Neural cell (in vitro differentiated cells): ENCODE measurements around the gene GLT8D1. TPM values are rescaled to one million over a fixed set of nuclear protein-coding genes. Genes with fewer than 3 reads are reported as not detected.

Experiments
- H2AFZ ChIP-seq: fragments of 200-600, 300-800 bp; sonication (generic), shearing (Covaris generic); 2 replicates; pipeline ENCODE4 v1.6.0; 2014; ENCODE audit warnings: low read depth, mild to moderate bottlenecking, antibody characterized with exemption, low read length, moderate library complexity
- H3F3A ChIP-seq: fragments of 200-600 bp; shearing (Covaris generic); 2 replicates; pipeline ENCODE4 v1.6.1; 2016; ENCODE audit warnings: mild to moderate bottlenecking, moderate library complexity, mixed read lengths, antibody characterized with exemption, low read length; ENCODE audit not compliant: insufficient read depth, poor library complexity, severe bottlenecking
- H3K27ac ChIP-seq: fragments of 200-600, 300-800 bp; sonication (generic), shearing (Covaris generic); 2 replicates; pipeline ENCODE4 v1.5.1; 2014; ENCODE audit warnings: mild to moderate bottlenecking, low read length, moderate library complexity
- H3K27me3 ChIP-seq: fragments of 300-800, 200-600 bp; sonication (generic), shearing (Covaris generic); 2 replicates; pipeline ENCODE4 v1.6.0; 2014; ENCODE audit warnings: mild to moderate bottlenecking, low read depth, low read length, moderate library complexity; ENCODE audit not compliant: insufficient read depth
- H3K36me3 ChIP-seq: fragments of 300-800, 200-600 bp; sonication (generic), shearing (Covaris generic); 2 replicates; pipeline ENCODE4 v1.5.1; 2014; ENCODE audit warnings: mild to moderate bottlenecking, antibody characterized with exemption, low read length, moderate library complexity; ENCODE audit not compliant: insufficient read depth
- H3K4me2 ChIP-seq: fragments of 300-800, 200-600 bp; sonication (generic), shearing (Covaris generic); 2 replicates; pipeline ENCODE4 v1.6.0; 2014; ENCODE audit warnings: mild to moderate bottlenecking, low read length
- H3K4me3 ChIP-seq: fragments of 300-800, 200-600 bp; sonication (generic), shearing (Covaris generic); 2 replicates; pipeline ENCODE4 v1.5.1; 2014; ENCODE audit warnings: mild to moderate bottlenecking, low read length, moderate library complexity
- H3K79me2 ChIP-seq: fragments of 200-600 bp; shearing (Covaris generic); replicated peaks from 2 replicates; pipeline ENCODE4 v1.6.0; 2014; ENCODE audit warnings: mild to moderate bottlenecking, low read length, moderate library complexity; ENCODE audit not compliant: insufficient read depth
- H3K9ac ChIP-seq: fragments of 300-800, 200-600 bp; sonication (generic), shearing (Covaris generic); 2 replicates; pipeline ENCODE4 v1.6.1; 2016; ENCODE audit warnings: mild to moderate bottlenecking, low read length, mixed read lengths
- H3K9me2 ChIP-seq: fragments of 200-600 bp; shearing (Covaris generic); 2 replicates; pipeline ENCODE4 v1.6.1; 2016; ENCODE audit warnings: mild to moderate bottlenecking, low read length, mixed read lengths; ENCODE audit not compliant: insufficient read depth
- H3K9me3 ChIP-seq: fragments of 200-600, 300-800 bp; sonication (generic), shearing (Covaris generic); 2 replicates; pipeline ENCODE4 v1.6.1; 2016; ENCODE audit warnings: mild to moderate bottlenecking, mixed run types, low read length, moderate library complexity, mixed read lengths
- H4K20me1 ChIP-seq: fragments of 200-600 bp; shearing (Covaris generic); 2 replicates; pipeline ENCODE4 v1.6.1; 2016; ENCODE audit warnings: mild to moderate bottlenecking, mixed run types; ENCODE audit not compliant: insufficient read depth
- EP300 ChIP-seq: fragments of 450-650 bp; conservative IDR thresholded peaks from 2 replicates; pipeline ENCODE4 v1.6.1; 2014; ENCODE audit warnings: antibody characterized with exemption, mild to moderate bottlenecking, moderate library complexity; ENCODE audit not compliant: poor library complexity, severe bottlenecking
- EZH2 ChIP-seq: fragments of 200-600, 300-800 bp; shearing (Covaris generic), sonication (generic); IDR thresholded peaks from 2 replicates; pipeline ENCODE4 v1.6.1; 2014; ENCODE audit warnings: antibody characterized with exemption, low read length, borderline replicate concordance, mild to moderate bottlenecking; ENCODE audit not compliant: insufficient read depth, poor library complexity, severe bottlenecking
- MXI1 ChIP-seq: fragments of 450-650 bp; conservative IDR thresholded peaks from 2 replicates; pipeline ENCODE4 v1.6.1; 2014; ENCODE audit warnings: antibody characterized with exemption, mild to moderate bottlenecking; ENCODE audit not compliant: poor library complexity, severe bottlenecking
- POLR2AphosphoS5 ChIP-seq: IDR thresholded peaks from 2 replicates; pipeline ENCODE4 v1.6.1; 2012
- RAD21 ChIP-seq: fragments of 450-650 bp; conservative IDR thresholded peaks from 2 replicates; pipeline ENCODE4 v1.6.1; 2014; ENCODE audit warnings: antibody characterized with exemption, mild to moderate bottlenecking, moderate library complexity
- TAF1 ChIP-seq: IDR thresholded peaks from 2 replicates; pipeline ENCODE4 v1.6.1; 2012; ENCODE audit warnings: low read depth
- polyA plus RNA-seq: library from polyadenylated mRNA; depleted of rRNA; stranded (reverse); fragments of >200 nt; gene quantifications from 2 replicates; pipeline ENCODE4 v1.2.3, GENCODE V29; 2014
- TF ChIP-seq, protein P1 (sequence below): IDR thresholded peaks from 2 replicates; pipeline ENCODE4 v1.6.1; 2012; ENCODE audit warnings: borderline replicate concordance
- TF ChIP-seq, protein P2 (sequence below): fragments of 450-650 bp; IDR thresholded peaks from 2 replicates; pipeline ENCODE4 v1.5.1; 2014; ENCODE audit warnings: antibody characterized with exemption, mild to moderate bottlenecking, moderate library complexity; ENCODE audit not compliant: poor library complexity, severe bottlenecking

Gene GLT8D1
- polyA plus RNA-seq, 1 donor from 2014 or later: 182 TPM

DNA sequence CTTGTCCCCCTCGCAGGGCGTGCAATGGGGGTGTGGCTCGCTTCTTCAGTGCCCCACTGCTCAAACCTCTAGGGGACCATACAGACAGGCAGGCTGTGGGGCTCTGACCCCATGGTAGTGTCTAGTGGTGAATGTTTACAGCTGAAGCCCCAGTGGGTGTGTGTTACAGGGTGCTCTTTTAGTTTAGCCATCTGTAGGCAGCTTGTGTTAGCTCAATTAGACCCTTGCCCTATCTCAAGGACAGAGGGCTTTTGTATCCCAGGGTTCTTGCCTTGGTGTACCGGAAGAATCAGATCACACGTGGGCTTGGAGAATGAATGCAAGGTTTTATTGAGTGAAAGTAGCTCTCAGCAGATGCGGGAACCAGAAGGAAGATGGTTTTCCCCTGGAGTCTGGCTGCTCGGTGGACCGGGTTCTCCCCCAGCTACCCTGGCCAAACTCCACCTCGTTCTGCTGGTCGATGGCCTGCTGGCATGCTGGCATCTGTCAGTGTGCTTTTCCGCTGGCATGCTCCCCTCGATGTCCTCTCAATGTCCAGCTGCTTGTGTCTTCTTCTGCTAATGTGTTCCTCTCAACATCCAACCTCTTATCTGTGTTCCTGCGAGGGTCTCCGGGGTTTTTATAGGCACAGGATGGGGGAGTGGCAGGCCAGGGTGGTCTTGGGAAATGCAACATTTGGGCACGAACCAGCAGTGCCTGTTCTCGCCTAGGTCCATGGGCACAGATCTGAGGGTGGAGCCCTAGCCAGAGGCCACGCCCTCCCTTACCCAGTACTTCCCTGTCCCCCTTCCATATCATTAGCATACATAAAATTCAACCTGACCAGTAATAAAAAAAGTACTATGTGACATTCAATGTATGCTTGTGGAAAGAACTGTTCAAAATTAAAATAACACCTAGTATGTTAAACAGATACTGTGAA, 7.0 kb upstream of the GLT8D1 start:
- Histone ChIP-seq H4K20me1 (no peaks in the 10 kb centered on the region), H3K9me3 (no peaks in the 10 kb centered on the region), H3F3A (no peaks in the 10 kb centered on the region), H3K79me2 (peaks cover 3% of the 10 kb centered on the region), H3K36me3 (no peaks in the 10 kb centered on the region), H3K4me2 (no peak overlapping the region), H3K27me3 (no peaks in the 10 kb centered on the region), H3K9ac (no peak overlapping the region), H3K9me2 (no peaks in the 10 kb centered on the region), H3K4me3 (no peak overlapping the region), H2AFZ (no peak overlapping the region), H3K27ac (no peak overlapping the region)
- TF ChIP-seq MXI1 (no peak), EZH2 (no peak), TAF1 (no peak), RAD21 (no peak), EP300 (no peak), POLR2AphosphoS5 (no peak)
- TF ChIP-seq, protein P1, sequence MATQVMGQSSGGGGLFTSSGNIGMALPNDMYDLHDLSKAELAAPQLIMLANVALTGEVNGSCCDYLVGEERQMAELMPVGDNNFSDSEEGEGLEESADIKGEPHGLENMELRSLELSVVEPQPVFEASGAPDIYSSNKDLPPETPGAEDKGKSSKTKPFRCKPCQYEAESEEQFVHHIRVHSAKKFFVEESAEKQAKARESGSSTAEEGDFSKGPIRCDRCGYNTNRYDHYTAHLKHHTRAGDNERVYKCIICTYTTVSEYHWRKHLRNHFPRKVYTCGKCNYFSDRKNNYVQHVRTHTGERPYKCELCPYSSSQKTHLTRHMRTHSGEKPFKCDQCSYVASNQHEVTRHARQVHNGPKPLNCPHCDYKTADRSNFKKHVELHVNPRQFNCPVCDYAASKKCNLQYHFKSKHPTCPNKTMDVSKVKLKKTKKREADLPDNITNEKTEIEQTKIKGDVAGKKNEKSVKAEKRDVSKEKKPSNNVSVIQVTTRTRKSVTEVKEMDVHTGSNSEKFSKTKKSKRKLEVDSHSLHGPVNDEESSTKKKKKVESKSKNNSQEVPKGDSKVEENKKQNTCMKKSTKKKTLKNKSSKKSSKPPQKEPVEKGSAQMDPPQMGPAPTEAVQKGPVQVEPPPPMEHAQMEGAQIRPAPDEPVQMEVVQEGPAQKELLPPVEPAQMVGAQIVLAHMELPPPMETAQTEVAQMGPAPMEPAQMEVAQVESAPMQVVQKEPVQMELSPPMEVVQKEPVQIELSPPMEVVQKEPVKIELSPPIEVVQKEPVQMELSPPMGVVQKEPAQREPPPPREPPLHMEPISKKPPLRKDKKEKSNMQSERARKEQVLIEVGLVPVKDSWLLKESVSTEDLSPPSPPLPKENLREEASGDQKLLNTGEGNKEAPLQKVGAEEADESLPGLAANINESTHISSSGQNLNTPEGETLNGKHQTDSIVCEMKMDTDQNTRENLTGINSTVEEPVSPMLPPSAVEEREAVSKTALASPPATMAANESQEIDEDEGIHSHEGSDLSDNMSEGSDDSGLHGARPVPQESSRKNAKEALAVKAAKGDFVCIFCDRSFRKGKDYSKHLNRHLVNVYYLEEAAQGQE: no peak
- TF ChIP-seq, protein P2, sequence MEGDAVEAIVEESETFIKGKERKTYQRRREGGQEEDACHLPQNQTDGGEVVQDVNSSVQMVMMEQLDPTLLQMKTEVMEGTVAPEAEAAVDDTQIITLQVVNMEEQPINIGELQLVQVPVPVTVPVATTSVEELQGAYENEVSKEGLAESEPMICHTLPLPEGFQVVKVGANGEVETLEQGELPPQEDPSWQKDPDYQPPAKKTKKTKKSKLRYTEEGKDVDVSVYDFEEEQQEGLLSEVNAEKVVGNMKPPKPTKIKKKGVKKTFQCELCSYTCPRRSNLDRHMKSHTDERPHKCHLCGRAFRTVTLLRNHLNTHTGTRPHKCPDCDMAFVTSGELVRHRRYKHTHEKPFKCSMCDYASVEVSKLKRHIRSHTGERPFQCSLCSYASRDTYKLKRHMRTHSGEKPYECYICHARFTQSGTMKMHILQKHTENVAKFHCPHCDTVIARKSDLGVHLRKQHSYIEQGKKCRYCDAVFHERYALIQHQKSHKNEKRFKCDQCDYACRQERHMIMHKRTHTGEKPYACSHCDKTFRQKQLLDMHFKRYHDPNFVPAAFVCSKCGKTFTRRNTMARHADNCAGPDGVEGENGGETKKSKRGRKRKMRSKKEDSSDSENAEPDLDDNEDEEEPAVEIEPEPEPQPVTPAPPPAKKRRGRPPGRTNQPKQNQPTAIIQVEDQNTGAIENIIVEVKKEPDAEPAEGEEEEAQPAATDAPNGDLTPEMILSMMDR: no peak

DNA sequence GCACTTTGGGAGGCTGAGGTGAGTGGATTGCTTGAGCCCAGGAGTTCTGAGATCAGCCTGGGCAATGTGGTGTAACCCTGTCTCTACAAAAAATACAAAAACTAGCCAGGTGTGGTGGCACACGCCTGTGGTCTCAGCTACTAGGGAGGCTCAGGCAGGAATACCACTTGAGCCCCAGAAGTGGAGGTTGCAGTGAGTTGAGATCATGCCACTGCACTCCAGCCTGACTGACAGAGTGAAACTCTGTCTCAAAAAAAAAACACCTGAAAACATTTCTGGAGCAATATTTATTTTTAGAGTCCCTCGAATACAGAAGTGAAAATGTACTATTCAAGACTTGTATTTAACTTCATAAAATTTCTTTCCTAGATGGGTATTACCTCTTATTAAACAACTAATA, 4.9 kb upstream of the GLT8D1 start:
- no peaks in the 10 kb centered on the region for H3K9me3 ChIP-seq
- no peaks in the 10 kb centered on the region for H3F3A ChIP-seq
- TF ChIP-seq EP300 (no peak), POLR2AphosphoS5 (no peak), RAD21 (no peak), TAF1 (no peak)
- TF ChIP-seq, protein P1: no peak
- TF ChIP-seq, protein P2: no peak
- no peaks in the 10 kb centered on the region for H3K36me3 ChIP-seq
- H3K27me3 ChIP-seq: no peaks in the 10 kb centered on the region
- no peaks in the 10 kb centered on the region for H4K20me1 ChIP-seq
- no peak overlapping the region for H3K4me3 ChIP-seq
- no peak overlapping the region for H3K27ac ChIP-seq
- peaks cover 18% of the 10 kb centered on the region for H3K79me2 ChIP-seq
- no peak overlapping the region for H2AFZ ChIP-seq
- no peak overlapping the region for H3K9ac ChIP-seq
- H3K4me2 ChIP-seq: no peak overlapping the region
- no peaks in the 10 kb centered on the region for H3K9me2 ChIP-seq
